Liver (tissue), 3 donors: ENCODE data around the gene FOXI1.

ENCODE experiments used
- JUND ChIP-seq, 2 donors: IDR thresholded peaks; 2 replicates each; pipeline ENCODE4 v1.6.1; 2016; ENCODE audit warnings: antibody characterized with exemption in 2 of 2
- RAD21 ChIP-seq, 2 donors: IDR thresholded peaks; 2 replicates each; pipeline ENCODE4 v1.6.1; 2016; ENCODE audit warnings: antibody characterized with exemption in 2 of 2, mild to moderate bottlenecking in 2 of 2
- SP1 ChIP-seq: IDR thresholded peaks from 2 replicates; pipeline ENCODE4 v1.6.1; 2018; ENCODE audit warnings: antibody characterized with exemption, mild to moderate bottlenecking
- TAF1 ChIP-seq: conservative IDR thresholded peaks from 2 replicates; pipeline ENCODE4 v1.6.1; 2016; ENCODE audit warnings: antibody characterized with exemption, mild to moderate bottlenecking
- TF ChIP-seq, protein P1 (sequence below): fragments of 150-350 bp; IDR thresholded peaks from 2 replicates; pipeline ENCODE4 v1.5.1; 2017; ENCODE audit warnings: improper control_type of control experiment, low read depth, low read length; ENCODE audit not compliant: missing input control
- TF ChIP-seq, protein P2 (sequence below): IDR thresholded peaks from 2 replicates; pipeline ENCODE4 v1.6.1; 2016; ENCODE audit warnings: antibody characterized with exemption
- TF ChIP-seq, protein P3 (sequence below): IDR thresholded peaks from 2 replicates; pipeline ENCODE4 v1.6.1; 2016; ENCODE audit warnings: antibody characterized with exemption, mild to moderate bottlenecking
- donor health status: healthy.
- donor health status: healthy.

DNA sequence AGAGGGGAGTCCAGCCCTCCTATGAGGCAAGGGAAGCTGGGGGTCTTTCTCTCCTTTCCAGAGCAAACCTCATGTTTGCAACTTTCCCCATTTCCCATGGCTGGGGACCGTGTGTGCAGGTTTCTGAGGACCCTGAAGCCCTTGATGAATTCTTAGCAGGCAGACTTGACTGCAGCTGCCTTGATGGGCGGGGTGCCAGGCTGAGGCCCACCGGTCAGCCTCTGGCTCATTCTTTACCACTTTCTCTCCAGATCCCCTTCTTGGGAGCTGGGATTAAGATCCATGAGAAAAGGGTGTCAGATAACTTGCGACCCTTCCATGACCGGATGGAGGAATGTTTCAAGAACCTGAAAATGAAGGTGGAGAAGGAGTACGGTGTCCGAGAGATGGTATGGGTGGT lies 30.0 kb upstream of the FOXI1 start:
- TF ChIP-seq, protein P1, sequence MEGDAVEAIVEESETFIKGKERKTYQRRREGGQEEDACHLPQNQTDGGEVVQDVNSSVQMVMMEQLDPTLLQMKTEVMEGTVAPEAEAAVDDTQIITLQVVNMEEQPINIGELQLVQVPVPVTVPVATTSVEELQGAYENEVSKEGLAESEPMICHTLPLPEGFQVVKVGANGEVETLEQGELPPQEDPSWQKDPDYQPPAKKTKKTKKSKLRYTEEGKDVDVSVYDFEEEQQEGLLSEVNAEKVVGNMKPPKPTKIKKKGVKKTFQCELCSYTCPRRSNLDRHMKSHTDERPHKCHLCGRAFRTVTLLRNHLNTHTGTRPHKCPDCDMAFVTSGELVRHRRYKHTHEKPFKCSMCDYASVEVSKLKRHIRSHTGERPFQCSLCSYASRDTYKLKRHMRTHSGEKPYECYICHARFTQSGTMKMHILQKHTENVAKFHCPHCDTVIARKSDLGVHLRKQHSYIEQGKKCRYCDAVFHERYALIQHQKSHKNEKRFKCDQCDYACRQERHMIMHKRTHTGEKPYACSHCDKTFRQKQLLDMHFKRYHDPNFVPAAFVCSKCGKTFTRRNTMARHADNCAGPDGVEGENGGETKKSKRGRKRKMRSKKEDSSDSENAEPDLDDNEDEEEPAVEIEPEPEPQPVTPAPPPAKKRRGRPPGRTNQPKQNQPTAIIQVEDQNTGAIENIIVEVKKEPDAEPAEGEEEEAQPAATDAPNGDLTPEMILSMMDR: no peak
- TF ChIP-seq, protein P2, sequence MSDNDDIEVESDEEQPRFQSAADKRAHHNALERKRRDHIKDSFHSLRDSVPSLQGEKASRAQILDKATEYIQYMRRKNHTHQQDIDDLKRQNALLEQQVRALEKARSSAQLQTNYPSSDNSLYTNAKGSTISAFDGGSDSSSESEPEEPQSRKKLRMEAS: no peak
- TF ChIP-seq JUND (IDR thresholded peaks at IDR 0.05) (no peak), RAD21 (IDR thresholded peaks at IDR 0.05) (no peak), SP1 (no peak), TAF1 (no peak)
- TF ChIP-seq, protein P3, sequence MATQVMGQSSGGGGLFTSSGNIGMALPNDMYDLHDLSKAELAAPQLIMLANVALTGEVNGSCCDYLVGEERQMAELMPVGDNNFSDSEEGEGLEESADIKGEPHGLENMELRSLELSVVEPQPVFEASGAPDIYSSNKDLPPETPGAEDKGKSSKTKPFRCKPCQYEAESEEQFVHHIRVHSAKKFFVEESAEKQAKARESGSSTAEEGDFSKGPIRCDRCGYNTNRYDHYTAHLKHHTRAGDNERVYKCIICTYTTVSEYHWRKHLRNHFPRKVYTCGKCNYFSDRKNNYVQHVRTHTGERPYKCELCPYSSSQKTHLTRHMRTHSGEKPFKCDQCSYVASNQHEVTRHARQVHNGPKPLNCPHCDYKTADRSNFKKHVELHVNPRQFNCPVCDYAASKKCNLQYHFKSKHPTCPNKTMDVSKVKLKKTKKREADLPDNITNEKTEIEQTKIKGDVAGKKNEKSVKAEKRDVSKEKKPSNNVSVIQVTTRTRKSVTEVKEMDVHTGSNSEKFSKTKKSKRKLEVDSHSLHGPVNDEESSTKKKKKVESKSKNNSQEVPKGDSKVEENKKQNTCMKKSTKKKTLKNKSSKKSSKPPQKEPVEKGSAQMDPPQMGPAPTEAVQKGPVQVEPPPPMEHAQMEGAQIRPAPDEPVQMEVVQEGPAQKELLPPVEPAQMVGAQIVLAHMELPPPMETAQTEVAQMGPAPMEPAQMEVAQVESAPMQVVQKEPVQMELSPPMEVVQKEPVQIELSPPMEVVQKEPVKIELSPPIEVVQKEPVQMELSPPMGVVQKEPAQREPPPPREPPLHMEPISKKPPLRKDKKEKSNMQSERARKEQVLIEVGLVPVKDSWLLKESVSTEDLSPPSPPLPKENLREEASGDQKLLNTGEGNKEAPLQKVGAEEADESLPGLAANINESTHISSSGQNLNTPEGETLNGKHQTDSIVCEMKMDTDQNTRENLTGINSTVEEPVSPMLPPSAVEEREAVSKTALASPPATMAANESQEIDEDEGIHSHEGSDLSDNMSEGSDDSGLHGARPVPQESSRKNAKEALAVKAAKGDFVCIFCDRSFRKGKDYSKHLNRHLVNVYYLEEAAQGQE: no peak
